Measurements from ENCODE around the gene KRT79. TPM values are rescaled to one million over a fixed set of nuclear protein-coding genes. Genes with fewer than 3 reads are reported as not detected.

KRT79 gene
- total and polyA plus RNA-seq, 2 experiments from 2014 or later: not detected

- H3K27me3 ChIP-seq: no peaks in the 10 kb centered on the region
- H3K36me3 ChIP-seq: no peaks in the 10 kb centered on the region
- no peak overlapping the region for H3K4me3 ChIP-seq
- no peak overlapping the region for H3K27ac ChIP-seq
- no peaks in the 10 kb centered on the region for H3K4me1 ChIP-seq (ENCODE audit: low read depth)
- no peaks in the 10 kb centered on the region for H3K9me3 ChIP-seq (ENCODE audit: low read depth)
- no peak for DNase-seq (ENCODE audit: low read depth in 1 of 2, low spot score in 1 of 2)
- TF ChIP-seq, protein P1, sequence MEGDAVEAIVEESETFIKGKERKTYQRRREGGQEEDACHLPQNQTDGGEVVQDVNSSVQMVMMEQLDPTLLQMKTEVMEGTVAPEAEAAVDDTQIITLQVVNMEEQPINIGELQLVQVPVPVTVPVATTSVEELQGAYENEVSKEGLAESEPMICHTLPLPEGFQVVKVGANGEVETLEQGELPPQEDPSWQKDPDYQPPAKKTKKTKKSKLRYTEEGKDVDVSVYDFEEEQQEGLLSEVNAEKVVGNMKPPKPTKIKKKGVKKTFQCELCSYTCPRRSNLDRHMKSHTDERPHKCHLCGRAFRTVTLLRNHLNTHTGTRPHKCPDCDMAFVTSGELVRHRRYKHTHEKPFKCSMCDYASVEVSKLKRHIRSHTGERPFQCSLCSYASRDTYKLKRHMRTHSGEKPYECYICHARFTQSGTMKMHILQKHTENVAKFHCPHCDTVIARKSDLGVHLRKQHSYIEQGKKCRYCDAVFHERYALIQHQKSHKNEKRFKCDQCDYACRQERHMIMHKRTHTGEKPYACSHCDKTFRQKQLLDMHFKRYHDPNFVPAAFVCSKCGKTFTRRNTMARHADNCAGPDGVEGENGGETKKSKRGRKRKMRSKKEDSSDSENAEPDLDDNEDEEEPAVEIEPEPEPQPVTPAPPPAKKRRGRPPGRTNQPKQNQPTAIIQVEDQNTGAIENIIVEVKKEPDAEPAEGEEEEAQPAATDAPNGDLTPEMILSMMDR (IDR thresholded peaks at IDR 0.05; ENCODE audit: low read depth, low read length): no peak
Measured at GRCh38 chr12:52817003-52817698, 17.0 kb downstream of the KRT79 start.

GRCh38 chr12:52815676-52816588, 18.2 kb downstream of the KRT79 start:
- Histone ChIP-seq H3K9me3 (ENCODE audit: low read depth) (no peaks in the 10 kb centered on the region), H3K27ac (no peak overlapping the region), H3K36me3 (no peaks in the 10 kb centered on the region), H3K4me3 (no peak overlapping the region), H3K4me1 (ENCODE audit: low read depth) (no peaks in the 10 kb centered on the region), H3K27me3 (no peaks in the 10 kb centered on the region)
- DNase-seq (ENCODE audit: low read depth in 1 of 2, low spot score in 1 of 2): no peak
- TF ChIP-seq, protein P1 (IDR thresholded peaks at IDR 0.05; ENCODE audit: low read depth, low read length): no peak

DNA sequence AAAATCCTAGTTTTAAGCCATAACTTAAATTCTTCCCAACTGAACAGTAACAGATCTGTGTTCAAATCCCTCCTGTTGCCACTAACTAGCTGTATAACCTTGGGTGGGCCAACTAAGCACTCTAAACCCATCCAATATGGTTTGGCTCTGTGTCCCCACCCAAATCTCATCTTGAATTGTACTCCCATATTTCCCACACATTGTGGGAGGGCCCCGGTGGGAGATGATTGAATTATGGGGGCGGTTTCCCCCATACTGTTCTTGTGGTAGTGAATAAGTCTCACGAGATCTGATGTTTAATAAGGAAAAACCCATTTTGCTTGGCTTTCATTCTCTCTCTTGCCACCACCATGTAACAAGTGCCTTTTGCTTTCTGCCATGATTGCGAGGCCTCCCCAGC, 18.9 kb downstream of the KRT79 start:
- DNase-seq (ENCODE audit: low read depth in 1 of 2, low spot score in 1 of 2): no peak
- H3K9me3 ChIP-seq (ENCODE audit: low read depth): no peaks in the 10 kb centered on the region
- H3K36me3 ChIP-seq: no peaks in the 10 kb centered on the region
- no peak overlapping the region for H3K4me3 ChIP-seq
- H3K4me1 ChIP-seq (ENCODE audit: low read depth): no peaks in the 10 kb centered on the region
- H3K27ac ChIP-seq: no peak overlapping the region
- H3K27me3 ChIP-seq: no peaks in the 10 kb centered on the region
- TF ChIP-seq, protein P1 (IDR thresholded peaks at IDR 0.05; ENCODE audit: low read depth, low read length): no peak

GRCh38 chr12:52814710-52815155, 19.4 kb downstream of the KRT79 start:
- Histone ChIP-seq H3K36me3 (no peaks in the 10 kb centered on the region), H3K27me3 (no peaks in the 10 kb centered on the region), H3K9me3 (ENCODE audit: low read depth) (no peaks in the 10 kb centered on the region), H3K27ac (no peak overlapping the region), H3K4me3 (no peak overlapping the region), H3K4me1 (ENCODE audit: low read depth) (no peaks in the 10 kb centered on the region)
- TF ChIP-seq, protein P1 (IDR thresholded peaks at IDR 0.05; ENCODE audit: low read depth, low read length): no peak
- no peak for DNase-seq (ENCODE audit: low read depth in 1 of 2, low spot score in 1 of 2)

DNA sequence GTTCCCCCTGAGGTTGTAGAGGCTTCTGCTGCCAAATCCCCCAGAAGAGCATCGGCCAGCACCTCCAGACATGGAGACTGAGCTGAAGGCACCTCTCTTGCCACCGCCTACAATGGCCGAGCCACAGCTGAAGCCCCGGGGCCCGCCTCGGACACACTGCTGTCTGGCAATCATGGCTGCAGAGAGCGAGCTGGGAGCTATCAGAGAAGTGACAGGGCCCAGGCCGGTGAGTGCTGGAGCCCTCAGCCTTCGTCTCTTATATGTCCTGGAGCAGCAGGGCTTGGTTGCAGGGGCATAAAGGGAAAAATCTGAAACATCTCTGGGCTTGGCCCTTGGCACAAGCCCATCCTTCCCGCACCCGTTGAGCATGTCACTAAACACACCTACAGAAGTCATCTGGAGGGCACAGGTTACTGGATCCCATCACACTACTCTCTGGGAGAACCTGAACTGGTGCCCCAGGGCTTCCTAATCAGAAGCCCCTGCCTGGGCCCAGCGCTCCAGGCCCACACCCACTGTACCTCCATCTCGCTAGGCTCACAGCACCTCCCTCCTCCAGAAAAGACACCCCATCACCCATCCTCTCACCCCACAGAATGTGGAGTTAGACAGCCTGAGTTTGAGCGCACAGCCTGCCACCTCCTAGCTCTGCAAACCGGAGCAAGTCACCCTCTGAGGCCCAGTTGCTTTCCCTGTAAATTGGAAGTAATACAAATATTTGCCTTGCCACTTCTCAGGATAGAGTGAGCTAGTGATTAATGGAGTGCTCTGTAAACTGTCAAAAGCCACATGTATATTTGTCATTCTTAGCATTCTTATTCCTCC, 20.0 kb downstream of the KRT79 start, which contains the start of gene KRT4:
KRT4 (minus strand) TSS at position 232 of the 825 bp plus-strand sequence; CDS start at position 174, 58 bp downstream.
- H3K27me3 ChIP-seq: peaks cover 1% of the 10 kb centered on the region
- no peak within 1 kb of the TSS for H3K4me3 ChIP-seq
- TF ChIP-seq, protein P1 (IDR thresholded peaks at IDR 0.05; ENCODE audit: low read depth, low read length): no peak
- DNase-seq (ENCODE audit: low read depth in 1 of 2, low spot score in 1 of 2): peak in 1 of 2 donors; percentile 27
- no peaks in the 10 kb centered on the region for H3K36me3 ChIP-seq
- H3K4me1 ChIP-seq (ENCODE audit: low read depth): no peaks in the 10 kb centered on the region
- H3K27ac ChIP-seq: no peak within 1 kb of the TSS
- no peaks in the 10 kb centered on the region for H3K9me3 ChIP-seq (ENCODE audit: low read depth)
